CD4-positive, alpha-beta T cell (primary cell): Measurements from ENCODE around the gene RXRA. TPM values are rescaled to one million over a fixed set of nuclear protein-coding genes. Genes with fewer than 3 reads are reported as not detected.

Source experiments
- ATAC-seq: fragments of 200-7000 bp; cut with Tn5 transposase; one replicate; pipeline ENCODE4 v1.10.0; 2022; ENCODE audit warnings: mild to moderate bottlenecking; ENCODE audit not compliant: poor library complexity
- CTCF ChIA-PET: fragments of 350-600 bp; sonication (Branson Sonifier 250); formaldehyde crosslinking; loops from one replicate; lab custom pipeline; 2021; ENCODE audit warnings: antibody characterized with exemption, inconsistent platforms; lab: Charles Lee
- POLR2A ChIA-PET: fragments of 350-600 bp; sonication (Branson Sonifier 250); formaldehyde crosslinking; loops from one replicate; lab custom pipeline; 2021; ENCODE audit warnings: antibody characterized with exemption, inconsistent platforms; lab: Charles Lee
- DNase-seq, 14 experiments: peaks; one replicate each; pipeline ENCODE4 v3.0.0-alpha.2; 2013 to 2020; ENCODE audit warnings: mixed read lengths in 2 of 14
- H3K27ac ChIP-seq, 2 donors: one replicate each; pipeline versions ENCODE4 v1.5.1 to v1.7.0; 2013; ENCODE audit warnings: low read length in 2 of 2, low read depth in 1 of 2, mild to moderate bottlenecking in 1 of 2
- H3K27me3 ChIP-seq, 2 experiments: 1 replicate in 1 of 2; 2 replicates in 1 of 2; pipeline versions ENCODE4 v1.6.1 to v1.7.0; 2013; ENCODE audit warnings: low read length in 2 of 2, control low read depth in 1 of 2, mild to moderate bottlenecking in 1 of 2, moderate library complexity in 1 of 2; ENCODE audit not compliant: insufficient read depth in 2 of 2, control insufficient read depth in 1 of 2
- H3K36me3 ChIP-seq: one replicate; pipeline ENCODE4 v1.6.1; 2013; ENCODE audit warnings: low read length, control low read depth; ENCODE audit not compliant: insufficient read depth
- H3K4me1 ChIP-seq: one replicate; pipeline ENCODE4 v1.6.1; 2013; ENCODE audit warnings: low read length, control low read depth; ENCODE audit not compliant: insufficient read depth
- H3K4me3 ChIP-seq: one replicate; pipeline ENCODE4 v1.5.1; 2013; ENCODE audit warnings: mild to moderate bottlenecking, low read length, moderate library complexity
- H3K9me3 ChIP-seq, 2 experiments: 1 replicate in 1 of 2; 2 replicates in 1 of 2; pipeline versions ENCODE4 v1.6.1 to v1.7.0; 2013; ENCODE audit warnings: low read length in 2 of 2, mild to moderate bottlenecking in 2 of 2, control low read depth in 1 of 2, moderate library complexity in 1 of 2; ENCODE audit not compliant: control insufficient read depth in 1 of 2, insufficient read depth in 1 of 2
- H3K27ac Mint-ChIP-seq: one replicate; pipeline ENCODE4 v1.8.0; 2020; ENCODE audit warnings: mixed read lengths
- H3K27me3 Mint-ChIP-seq: one replicate; pipeline ENCODE4 v1.8.0; 2021; ENCODE audit warnings: mixed read lengths
- H3K36me3 Mint-ChIP-seq: one replicate; pipeline ENCODE4 v1.8.0; 2021; ENCODE audit warnings: low read depth, mixed read lengths
- H3K4me1 Mint-ChIP-seq: one replicate; pipeline ENCODE4 v1.8.0; 2021; ENCODE audit warnings: low read depth, mixed read lengths
- H3K4me3 Mint-ChIP-seq: one replicate; pipeline ENCODE4 v1.8.0; 2020; ENCODE audit warnings: mild to moderate bottlenecking, mixed read lengths
- H3K9me3 Mint-ChIP-seq: one replicate; pipeline ENCODE4 v1.8.0; 2020; ENCODE audit warnings: mixed read lengths
- CTCF ChIP-seq: fragments of 200-600 bp; IDR thresholded peaks from one replicate; pipeline ENCODE4 v1.8.0; 2022; ENCODE audit warnings: antibody characterized with exemption, mild to moderate bottlenecking
- intact Hi-C, 2 experiments: fragments of 100-400 bp; cut with DNase I in 1 of 2; cut with micrococcal nuclease in 1 of 2; formaldehyde crosslinking; loops; one replicate each; pipeline versions ENCODE4 v1.15.1 to v1.9.0; 2023 to 2025; cut with DNase I, micrococcal nuclease
- total RNA-seq, 174 experiments: library from RNA in 2 of 174; stranded (reverse) in 2 of 174; gene quantifications; one replicate each; pipeline ENCODE4 v1.2.3 and lab custom pipeline; 2021 to 2026

The RXRA gene
- total RNA-seq, 2 experiments from 2014 or later = 7.3 to 8.4 TPM

- H3K4me1 Mint-ChIP-seq = peaks cover 27% of the 10 kb centered on the region
- ATAC-seq = no peak
- H3K27me3 ChIP-seq = no peaks in the 10 kb centered on the region
- no peaks in the 10 kb centered on the region for H3K27me3 Mint-ChIP-seq
- no peaks in the 10 kb centered on the region for H3K36me3 Mint-ChIP-seq
- ChIA-PET POLR2A (interaction anchor here (1.1 kb wide), 1 partner anchor 11 kb away, joined by 3 read pairs; no protein-coding TSS in a partner anchor), CTCF (no interaction called here)
- peaks cover 43% of the 10 kb centered on the region for H3K4me1 ChIP-seq
- no peaks in the 10 kb centered on the region for H3K9me3 Mint-ChIP-seq
- intact Hi-C loops = no loop called here
- no peak for DNase-seq
- no peak overlapping the region for H3K4me3 ChIP-seq
- no peak overlapping the region for H3K27ac Mint-ChIP-seq
- no peak overlapping the region for H3K27ac ChIP-seq
- no peak for TF ChIP-seq CTCF
- H3K36me3 ChIP-seq = no peaks in the 10 kb centered on the region
- H3K9me3 ChIP-seq = no peaks in the 10 kb centered on the region
- H3K4me3 Mint-ChIP-seq = no peak overlapping the region
These were observed 58.7 kb downstream of the RXRA start for GRCh38 chr9:134384811-134385479.

DNA sequence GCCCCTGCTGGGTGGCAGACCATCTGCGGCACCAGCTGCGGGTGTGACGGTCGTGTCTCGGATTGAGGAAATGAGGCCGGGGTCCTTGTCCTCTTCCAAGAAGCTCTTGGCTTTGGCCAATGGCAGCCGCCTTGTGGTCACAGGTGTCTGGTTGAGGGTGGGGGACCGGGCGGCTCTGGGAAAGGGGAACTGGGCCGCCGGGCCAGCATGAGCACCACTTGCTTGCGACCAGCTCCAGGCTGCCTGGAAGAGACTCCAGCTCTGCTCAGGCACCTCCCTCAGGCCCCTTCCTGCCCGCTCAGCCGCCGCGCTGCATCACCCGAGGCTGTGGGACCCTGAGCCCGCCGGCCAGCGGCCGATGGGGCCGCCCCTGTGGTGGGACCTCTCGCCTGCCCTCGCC lies 59.7 kb downstream of the RXRA start:
- no peak for TF ChIP-seq CTCF
- no peaks in the 10 kb centered on the region for H3K27me3 ChIP-seq

GRCh38 chr9:134386951-134387831 lies 60.9 kb downstream of the RXRA start:
- Mint-ChIP-seq H3K27ac (no peak overlapping the region), H3K9me3 (no peaks in the 10 kb centered on the region), H3K36me3 (no peaks in the 10 kb centered on the region), H3K27me3 (no peaks in the 10 kb centered on the region), H3K4me1 (peaks cover 34% of the 10 kb centered on the region), H3K4me3 (no peak overlapping the region)
- CTCF ChIA-PET = no interaction called here
- Histone ChIP-seq H3K27me3 (no peaks in the 10 kb centered on the region), H3K9me3 (no peaks in the 10 kb centered on the region), H3K36me3 (no peaks in the 10 kb centered on the region), H3K4me3 (no peak overlapping the region), H3K27ac (no peak overlapping the region), H3K4me1 (peaks cover 52% of the 10 kb centered on the region)
- TF ChIP-seq CTCF = no peak
- DNase-seq (no peak), ATAC-seq (no peak)
- POLR2A ChIA-PET = no interaction called here
- intact Hi-C loops = no loop called here

More for the DNA sequence above, 59.7 kb downstream of the RXRA start:
- intact Hi-C loops = no loop called here
- Mint-ChIP-seq H3K4me3 (no peak overlapping the region), H3K27ac (no peak overlapping the region), H3K9me3 (no peaks in the 10 kb centered on the region), H3K27me3 (no peaks in the 10 kb centered on the region), H3K4me1 (peaks cover 35% of the 10 kb centered on the region), H3K36me3 (no peaks in the 10 kb centered on the region)
- POLR2A ChIA-PET = no interaction called here
- peaks cover 52% of the 10 kb centered on the region for H3K4me1 ChIP-seq
- H3K9me3 ChIP-seq = no peaks in the 10 kb centered on the region
- H3K27ac ChIP-seq = no peak overlapping the region
- no peak overlapping the region for H3K4me3 ChIP-seq
- ATAC-seq (no peak), DNase-seq (no peak)
- H3K36me3 ChIP-seq = no peaks in the 10 kb centered on the region
- CTCF ChIA-PET = no interaction called here
